ENCODE results near the gene ATP5F1D.

The ATP5F1D gene

GRCh38 chr19:1275976-1276627, 34.6 kb downstream of the ATP5F1D start:
- Histone ChIP-seq H3K4me1 (ENCODE audit: control insufficient read depth, insufficient read depth, low read length) (peaks cover 4% of the 10 kb centered on the region; the same call in 1 of the 2 replicates), H3K27ac (ENCODE audit: low read depth, low read length) (peak overlapping the region; percentile 100), H3K36me3 (ENCODE audit: control insufficient read depth, insufficient read depth, low read length) (peaks cover 55% of the 10 kb centered on the region), H3K27me3 (ENCODE audit: control insufficient read depth, insufficient read depth, low read length) (no peaks in the 10 kb centered on the region), H3K9ac (ENCODE audit: low read depth, low read length) (peak overlapping the region; percentile 76), H3K9me3 (ENCODE audit: control insufficient read depth, insufficient read depth, low read length) (no peaks in the 10 kb centered on the region), H3K4me3 (ENCODE audit: low read depth, low read length) (peak overlapping the region; percentile 92)

GRCh38 chr19:1276628-1277022, 35.1 kb downstream of the ATP5F1D start:
- 0 out of 2 replicates have a peak overlapping the region, but pooled peaks have one; percentile 76 for H3K9ac ChIP-seq (ENCODE audit: low read depth, low read length)
- H3K4me1 ChIP-seq (ENCODE audit: control insufficient read depth, insufficient read depth, low read length), result peaks cover 4% of the 10 kb centered on the region; the same call in 1 of the 2 replicates
- H3K36me3 ChIP-seq (ENCODE audit: control insufficient read depth, insufficient read depth, low read length), result peaks cover 50% of the 10 kb centered on the region
- H3K27ac ChIP-seq (ENCODE audit: low read depth, low read length), result no peak overlapping the region
- H3K9me3 ChIP-seq (ENCODE audit: control insufficient read depth, insufficient read depth, low read length), result no peaks in the 10 kb centered on the region
- peak overlapping the region; percentile 92 for H3K4me3 ChIP-seq (ENCODE audit: low read depth, low read length)
- H3K27me3 ChIP-seq (ENCODE audit: control insufficient read depth, insufficient read depth, low read length), result no peaks in the 10 kb centered on the region

GRCh38 chr19:1277061-1277460, 35.5 kb downstream of the ATP5F1D start:
- H3K27ac ChIP-seq (ENCODE audit: low read depth, low read length), result no peak overlapping the region
- H3K36me3 ChIP-seq (ENCODE audit: control insufficient read depth, insufficient read depth, low read length), result peaks cover 46% of the 10 kb centered on the region

GRCh38 chr19:1278074-1278473, 36.5 kb downstream of the ATP5F1D start:
- Histone ChIP-seq H3K9me3 (ENCODE audit: control insufficient read depth, insufficient read depth, low read length) (no peaks in the 10 kb centered on the region), H3K9ac (ENCODE audit: low read depth, low read length) (no peak overlapping the region), H3K4me1 (ENCODE audit: control insufficient read depth, insufficient read depth, low read length) (peaks cover 4% of the 10 kb centered on the region; the same call in 1 of the 2 replicates), H3K27me3 (ENCODE audit: control insufficient read depth, insufficient read depth, low read length) (no peaks in the 10 kb centered on the region), H3K36me3 (ENCODE audit: control insufficient read depth, insufficient read depth, low read length) (peaks cover 35% of the 10 kb centered on the region), H3K4me3 (ENCODE audit: low read depth, low read length) (no peak overlapping the region), H3K27ac (ENCODE audit: low read depth, low read length) (no peak overlapping the region)

More at GRCh38 chr19:1277061-1277460, 35.5 kb downstream of the ATP5F1D start:
- Histone ChIP-seq H3K9me3 (ENCODE audit: control insufficient read depth, insufficient read depth, low read length) (no peaks in the 10 kb centered on the region), H3K4me3 (ENCODE audit: low read depth, low read length) (no peak overlapping the region), H3K9ac (ENCODE audit: low read depth, low read length) (no peak overlapping the region), H3K27me3 (ENCODE audit: control insufficient read depth, insufficient read depth, low read length) (no peaks in the 10 kb centered on the region), H3K4me1 (ENCODE audit: control insufficient read depth, insufficient read depth, low read length) (peaks cover 4% of the 10 kb centered on the region; the same call in 1 of the 2 replicates)

GRCh38 chr19:1278713-1279660, 37.4 kb downstream of the ATP5F1D start:
- H3K27ac ChIP-seq (ENCODE audit: low read depth, low read length), result no peak overlapping the region
- no peaks in the 10 kb centered on the region for H3K9me3 ChIP-seq (ENCODE audit: control insufficient read depth, insufficient read depth, low read length)
- no peaks in the 10 kb centered on the region for H3K27me3 ChIP-seq (ENCODE audit: control insufficient read depth, insufficient read depth, low read length)
- H3K36me3 ChIP-seq (ENCODE audit: control insufficient read depth, insufficient read depth, low read length), result peaks cover 26% of the 10 kb centered on the region
- H3K4me3 ChIP-seq (ENCODE audit: low read depth, low read length), result no peak overlapping the region
- H3K9ac ChIP-seq (ENCODE audit: low read depth, low read length), result no peak overlapping the region
- peaks cover 4% of the 10 kb centered on the region; the same call in 1 of the 2 replicates for H3K4me1 ChIP-seq (ENCODE audit: control insufficient read depth, insufficient read depth, low read length)

- H3K27ac ChIP-seq (ENCODE audit: low read depth, low read length), result no peak overlapping the region
- H3K36me3 ChIP-seq (ENCODE audit: control insufficient read depth, insufficient read depth, low read length), result peaks cover 18% of the 10 kb centered on the region
- no peaks in the 10 kb centered on the region for H3K27me3 ChIP-seq (ENCODE audit: control insufficient read depth, insufficient read depth, low read length)
- no peak overlapping the region for H3K9ac ChIP-seq (ENCODE audit: low read depth, low read length)
- no peaks in the 10 kb centered on the region for H3K4me1 ChIP-seq (ENCODE audit: control insufficient read depth, insufficient read depth, low read length)
- H3K4me3 ChIP-seq (ENCODE audit: low read depth, low read length), result no peak overlapping the region
- no peaks in the 10 kb centered on the region for H3K9me3 ChIP-seq (ENCODE audit: control insufficient read depth, insufficient read depth, low read length)
Measured at GRCh38 chr19:1279782-1280341, 38.3 kb downstream of the ATP5F1D start.

GRCh38 chr19:1280636-1281568, 39.4 kb downstream of the ATP5F1D start:
- H3K4me3 ChIP-seq (ENCODE audit: low read depth, low read length), result no peak overlapping the region
- H3K4me1 ChIP-seq (ENCODE audit: control insufficient read depth, insufficient read depth, low read length), result no peaks in the 10 kb centered on the region
- no peaks in the 10 kb centered on the region; the same call in 1 of the 2 replicates for H3K27me3 ChIP-seq (ENCODE audit: control insufficient read depth, insufficient read depth, low read length)
- no peaks in the 10 kb centered on the region for H3K9me3 ChIP-seq (ENCODE audit: control insufficient read depth, insufficient read depth, low read length)
- H3K36me3 ChIP-seq (ENCODE audit: control insufficient read depth, insufficient read depth, low read length), result peaks cover 17% of the 10 kb centered on the region
- H3K9ac ChIP-seq (ENCODE audit: low read depth, low read length), result no peak overlapping the region
- no peak overlapping the region for H3K27ac ChIP-seq (ENCODE audit: low read depth, low read length)

- Histone ChIP-seq H3K9ac (ENCODE audit: low read depth, low read length) (no peak overlapping the region), H3K9me3 (ENCODE audit: control insufficient read depth, insufficient read depth, low read length) (no peaks in the 10 kb centered on the region), H3K4me1 (ENCODE audit: control insufficient read depth, insufficient read depth, low read length) (no peaks in the 10 kb centered on the region), H3K27me3 (ENCODE audit: control insufficient read depth, insufficient read depth, low read length) (no peaks in the 10 kb centered on the region; the same call in 1 of the 2 replicates), H3K27ac (ENCODE audit: low read depth, low read length) (no peak overlapping the region), H3K36me3 (ENCODE audit: control insufficient read depth, insufficient read depth, low read length) (peaks cover 17% of the 10 kb centered on the region), H3K4me3 (ENCODE audit: low read depth, low read length) (no peak overlapping the region)
Measured at GRCh38 chr19:1281569-1282287, 40.2 kb downstream of the ATP5F1D start.

- Histone ChIP-seq H3K9ac (ENCODE audit: low read depth, low read length) (no peak overlapping the region), H3K9me3 (ENCODE audit: control insufficient read depth, insufficient read depth, low read length) (no peaks in the 10 kb centered on the region), H3K4me1 (ENCODE audit: control insufficient read depth, insufficient read depth, low read length) (no peaks in the 10 kb centered on the region), H3K27ac (ENCODE audit: low read depth, low read length) (no peak overlapping the region), H3K4me3 (ENCODE audit: low read depth, low read length) (no peak overlapping the region), H3K27me3 (ENCODE audit: control insufficient read depth, insufficient read depth, low read length) (no peaks in the 10 kb centered on the region; the same call in 1 of the 2 replicates), H3K36me3 (ENCODE audit: control insufficient read depth, insufficient read depth, low read length) (peaks cover 11% of the 10 kb centered on the region)
Measured at GRCh38 chr19:1282588-1283206, 41.1 kb downstream of the ATP5F1D start.
